Coronary artery (tissue), 2 donors: ENCODE results near the gene CCSER1.

Experiments used
- DNase-seq: peaks from one replicate; pipeline ENCODE4 v3.0.0-alpha.2; 2017; ENCODE audit warnings: low spot score
- H3K27ac ChIP-seq, 2 donors: fragments of 200-600 bp; sonication (generic); one replicate each; pipeline ENCODE4 v1.5.1; 2016 to 2019
- H3K4me3 ChIP-seq: fragments of 200-600 bp; sonication (generic); 2 replicates; pipeline ENCODE4 v1.5.1; 2016; ENCODE audit warnings: mild to moderate bottlenecking, moderate library complexity
- TF ChIP-seq, protein P1 (sequence below): fragments of 200-600 bp; sonication (generic); IDR thresholded peaks from one replicate; pipeline ENCODE4 v1.5.1; 2019; ENCODE audit warnings: antibody characterized with exemption

Gene CCSER1

DNA sequence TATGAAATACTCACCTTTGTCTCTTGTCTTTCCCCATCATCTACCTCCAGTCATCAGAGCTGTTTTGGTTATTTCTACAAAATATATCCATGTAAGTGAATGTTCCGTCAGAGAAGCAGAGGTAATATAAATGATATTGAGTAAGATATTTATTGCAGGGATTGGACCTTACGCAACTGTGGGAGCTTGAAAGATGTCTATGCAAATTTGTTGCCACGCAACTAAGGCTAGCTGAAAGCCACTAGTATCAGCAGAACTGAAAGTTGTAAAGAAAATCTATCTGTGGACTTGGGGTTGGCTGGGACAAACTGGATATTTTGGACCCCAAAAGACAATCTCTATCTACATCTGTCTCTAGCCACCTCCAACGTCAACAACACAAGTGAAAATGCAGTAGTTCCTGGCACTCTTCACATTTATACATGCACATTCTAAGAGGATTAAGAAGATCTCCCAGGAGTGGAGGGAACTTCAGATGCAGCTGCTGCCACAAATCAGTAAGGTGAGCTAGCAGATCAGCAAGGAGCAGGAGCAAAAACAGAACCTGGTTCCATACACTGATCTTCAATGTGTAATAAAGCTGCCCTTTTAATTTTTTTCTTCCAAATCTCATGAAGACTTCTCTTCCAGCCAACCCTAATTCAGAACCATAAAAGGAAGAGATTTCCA is 8.5 kb upstream of the CCSER1 start:
- Histone ChIP-seq H3K4me3 (no peak overlapping the region), H3K27ac (no peak overlapping the region)
- TF ChIP-seq, protein P1, sequence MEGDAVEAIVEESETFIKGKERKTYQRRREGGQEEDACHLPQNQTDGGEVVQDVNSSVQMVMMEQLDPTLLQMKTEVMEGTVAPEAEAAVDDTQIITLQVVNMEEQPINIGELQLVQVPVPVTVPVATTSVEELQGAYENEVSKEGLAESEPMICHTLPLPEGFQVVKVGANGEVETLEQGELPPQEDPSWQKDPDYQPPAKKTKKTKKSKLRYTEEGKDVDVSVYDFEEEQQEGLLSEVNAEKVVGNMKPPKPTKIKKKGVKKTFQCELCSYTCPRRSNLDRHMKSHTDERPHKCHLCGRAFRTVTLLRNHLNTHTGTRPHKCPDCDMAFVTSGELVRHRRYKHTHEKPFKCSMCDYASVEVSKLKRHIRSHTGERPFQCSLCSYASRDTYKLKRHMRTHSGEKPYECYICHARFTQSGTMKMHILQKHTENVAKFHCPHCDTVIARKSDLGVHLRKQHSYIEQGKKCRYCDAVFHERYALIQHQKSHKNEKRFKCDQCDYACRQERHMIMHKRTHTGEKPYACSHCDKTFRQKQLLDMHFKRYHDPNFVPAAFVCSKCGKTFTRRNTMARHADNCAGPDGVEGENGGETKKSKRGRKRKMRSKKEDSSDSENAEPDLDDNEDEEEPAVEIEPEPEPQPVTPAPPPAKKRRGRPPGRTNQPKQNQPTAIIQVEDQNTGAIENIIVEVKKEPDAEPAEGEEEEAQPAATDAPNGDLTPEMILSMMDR, result no peak
- no peak for DNase-seq

DNA sequence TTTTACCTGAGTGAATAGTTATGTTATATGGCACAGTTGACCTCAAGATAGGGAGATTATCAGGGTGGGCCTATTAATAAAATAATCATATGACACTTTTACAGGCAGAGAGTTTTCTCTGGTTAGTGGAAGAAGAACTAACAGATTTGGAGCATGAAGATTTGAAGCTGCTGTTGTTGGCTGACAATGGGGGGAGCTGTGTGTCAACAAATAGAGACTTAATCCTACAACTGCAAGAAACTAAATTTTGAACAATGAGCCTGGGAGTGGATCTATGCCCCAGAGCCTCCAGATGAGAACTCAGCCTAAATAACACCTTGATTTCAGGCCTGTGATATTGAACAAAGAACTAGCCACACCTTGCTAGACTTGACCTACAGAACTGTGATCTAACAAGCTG is 7.2 kb upstream of the CCSER1 start:
- no peak overlapping the region for H3K27ac ChIP-seq
- no peak for DNase-seq
- TF ChIP-seq, protein P1, result no peak
- H3K4me3 ChIP-seq, result no peak overlapping the region

DNA sequence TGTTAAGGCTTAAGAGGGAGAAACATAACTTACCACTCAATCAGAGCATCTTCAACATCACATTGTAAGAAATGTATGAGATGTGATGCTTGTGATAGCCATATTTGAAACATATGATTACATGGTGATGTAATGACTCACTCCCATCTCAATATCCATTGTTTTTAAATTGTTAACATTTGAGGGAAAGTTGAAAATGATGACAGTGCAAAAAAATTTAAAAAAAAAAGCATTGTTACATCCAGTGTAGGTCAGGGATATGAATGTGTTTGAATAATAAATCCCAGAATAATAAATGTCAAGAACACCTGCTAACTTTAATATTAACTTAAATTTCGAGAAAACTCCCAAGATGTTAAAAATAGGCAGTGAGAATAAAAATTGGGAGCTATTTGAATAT is 6.4 kb upstream of the CCSER1 start:
- Histone ChIP-seq H3K27ac (no peak overlapping the region), H3K4me3 (no peak overlapping the region)
- DNase-seq, result no peak
- TF ChIP-seq, protein P1, result no peak

DNA sequence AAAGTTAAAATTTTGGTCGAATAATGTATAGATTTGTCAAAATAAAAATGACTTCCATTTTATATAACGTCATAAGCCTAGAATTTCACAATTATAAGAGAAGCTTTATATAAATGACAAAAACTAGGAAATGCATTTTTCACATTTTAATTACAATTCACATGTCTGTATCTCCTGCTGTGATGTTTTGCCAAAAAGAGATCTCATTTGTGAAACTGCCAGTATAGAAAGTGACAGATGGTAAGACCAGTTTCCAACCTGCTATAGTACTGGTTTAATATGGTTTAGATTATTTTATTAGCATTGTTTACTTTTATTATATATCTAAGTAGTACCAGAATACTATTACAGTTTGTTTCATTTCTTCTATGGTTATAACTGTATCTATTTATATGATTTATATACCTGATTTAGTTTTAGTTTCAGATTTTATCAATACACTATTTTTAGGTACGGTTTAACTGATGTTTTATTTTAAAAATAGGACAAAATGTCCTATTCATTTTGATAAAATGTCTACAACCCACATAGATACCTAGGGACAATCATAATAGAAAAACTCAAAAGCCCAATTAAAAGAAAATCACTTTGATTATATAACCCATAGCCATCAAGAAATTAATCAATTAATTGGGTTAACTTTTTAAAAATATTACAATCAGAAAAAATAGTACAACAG is 5.4 kb upstream of the CCSER1 start:
- Histone ChIP-seq H3K4me3 (no peak overlapping the region), H3K27ac (no peak overlapping the region)
- no peak for DNase-seq
- TF ChIP-seq, protein P1, result no peak

DNA sequence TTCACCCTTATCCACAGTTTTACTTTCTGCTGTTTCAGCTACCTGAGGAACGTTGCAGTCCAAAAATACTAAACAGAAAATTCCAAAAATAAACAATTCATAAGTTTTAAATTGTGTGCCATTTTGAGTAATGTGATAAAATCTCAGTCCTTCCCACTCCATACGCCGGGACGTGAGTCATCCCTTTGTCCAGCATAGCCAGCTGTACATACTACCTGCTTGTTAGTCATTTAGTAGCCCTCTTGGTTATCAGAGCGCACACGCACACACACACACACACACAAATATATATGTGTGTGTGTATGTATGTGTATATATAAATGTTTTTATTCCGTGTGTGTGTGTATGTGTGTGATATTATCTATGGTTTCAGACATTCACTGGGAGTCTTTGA is 4.8 kb upstream of the CCSER1 start:
- H3K4me3 ChIP-seq, result no peak overlapping the region
- H3K27ac ChIP-seq, result no peak overlapping the region
- no peak for DNase-seq
- TF ChIP-seq, protein P1, result no peak

DNA sequence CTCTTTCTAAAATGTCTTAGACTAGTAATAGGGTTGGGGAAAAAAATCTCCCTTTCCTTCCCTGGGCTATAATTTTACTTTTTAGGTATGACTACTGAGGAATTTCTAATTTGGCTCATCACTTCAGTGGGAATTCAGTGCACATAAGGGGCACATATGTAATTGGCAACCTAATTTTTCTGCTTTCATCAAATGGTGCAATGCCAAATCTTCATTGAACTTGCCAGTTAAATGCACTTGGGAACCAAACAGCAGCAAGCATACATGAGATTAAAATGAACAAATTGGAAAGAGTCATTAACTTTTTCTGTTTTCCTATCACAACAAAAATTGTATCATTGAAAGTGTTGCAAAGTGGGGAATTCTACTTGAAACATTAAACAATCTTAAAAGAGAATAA is 2.9 kb upstream of the CCSER1 start:
- Histone ChIP-seq H3K27ac (no peak overlapping the region), H3K4me3 (no peak overlapping the region)
- DNase-seq, result no peak
- TF ChIP-seq, protein P1, result no peak

DNA sequence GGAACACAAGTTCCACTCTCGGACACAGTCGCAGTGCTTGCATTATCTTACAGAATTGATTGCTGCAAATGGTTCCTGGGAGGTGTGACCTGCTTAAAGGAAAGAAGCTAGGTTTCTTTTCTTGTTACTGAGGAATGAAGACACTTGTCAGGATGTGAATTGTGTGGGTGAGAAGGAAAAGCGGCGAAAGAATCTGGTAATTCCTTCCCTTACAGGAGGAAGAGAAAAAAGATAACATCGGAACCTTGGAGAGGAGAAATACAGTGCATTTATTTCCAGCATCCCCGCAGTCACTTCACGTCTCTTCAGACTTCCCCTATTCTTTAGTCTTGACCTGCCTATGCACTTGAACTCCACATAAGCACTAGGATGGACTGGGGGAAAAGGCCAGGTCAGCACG is 389 bp upstream of the CCSER1 start:
- peak overlapping the region; percentile 83 for H3K4me3 ChIP-seq
- H3K27ac ChIP-seq, result peak overlapping the region in 1 of 2 donors; percentile 68
- TF ChIP-seq, protein P1, result no peak
- DNase-seq, result no peak
